MM.1S (cell line): ENCODE measurements around the gene SLC29A3.
A peak's percentile ranks its signal among the peaks of the same experiment; 100 is the strongest.

Source experiments
- DNase-seq: peaks from one replicate; pipeline ENCODE4 v3.0.0-alpha.2; 2015
- H2AFZ ChIP-seq: fragments of 300-600 bp; sonication (generic); 2 replicates; pipeline ENCODE4 v1.6.0; 2016; ENCODE audit warnings: antibody characterized with exemption, low read length
- H3F3A ChIP-seq: fragments of 300-600 bp; sonication (generic); 2 replicates; pipeline ENCODE4 v1.6.1; 2016; ENCODE audit warnings: mild to moderate bottlenecking, antibody characterized with exemption, low read length, moderate library complexity, mixed read lengths; ENCODE audit not compliant: insufficient read depth
- H3K27ac ChIP-seq: fragments of 300-600 bp; sonication (generic); 2 replicates; pipeline ENCODE4 v1.5.1; 2016; ENCODE audit warnings: mild to moderate bottlenecking, low read length
- H3K27me3 ChIP-seq: fragments of 300-600 bp; sonication (generic); replicated peaks from 2 replicates; pipeline ENCODE4 v1.6.0; 2016; ENCODE audit warnings: low read length; ENCODE audit not compliant: insufficient read depth
- H3K36me3 ChIP-seq: fragments of 300-600 bp; sonication (generic); replicated peaks from 2 replicates; pipeline ENCODE4 v1.6.1; 2016; ENCODE audit warnings: mild to moderate bottlenecking, low read length, mixed read lengths; ENCODE audit not compliant: insufficient read depth
- H3K4me1 ChIP-seq: fragments of 300-600 bp; sonication (generic); 2 replicates; pipeline ENCODE4 v1.6.1; 2016; ENCODE audit warnings: low read length, mixed read lengths
- H3K4me2 ChIP-seq: fragments of 300-600 bp; sonication (generic); 2 replicates; pipeline ENCODE4 v1.6.0; 2016; ENCODE audit warnings: low read depth, low read length
- H3K4me3 ChIP-seq: fragments of 300-600 bp; sonication (generic); 2 replicates; pipeline ENCODE4 v1.5.1; 2016; ENCODE audit warnings: low read length, mixed read lengths
- H3K79me2 ChIP-seq: fragments of 300-600 bp; sonication (generic); 2 replicates; pipeline ENCODE4 v1.6.1; 2016; ENCODE audit warnings: mixed run types, low read length, mixed read lengths
- H3K9ac ChIP-seq: fragments of 300-600 bp; sonication (generic); 2 replicates; pipeline ENCODE4 v1.6.1; 2016; ENCODE audit warnings: low read length, mixed read lengths
- H3K9me2 ChIP-seq: fragments of 300-600 bp; sonication (generic); replicated peaks from 2 replicates; pipeline ENCODE4 v1.6.1; 2016; ENCODE audit warnings: mild to moderate bottlenecking, low read length, mixed read lengths; ENCODE audit not compliant: insufficient read depth
- H3K9me3 ChIP-seq: fragments of 300-600 bp; sonication (generic); replicated peaks from 2 replicates; pipeline ENCODE4 v1.6.1; 2016; ENCODE audit warnings: mild to moderate bottlenecking, low read length, mixed read lengths; ENCODE audit not compliant: insufficient read depth
- H4K20me1 ChIP-seq: fragments of 300-600 bp; sonication (generic); 2 replicates; pipeline ENCODE4 v1.6.1; 2016; ENCODE audit warnings: mild to moderate bottlenecking, low read length, moderate library complexity, mixed read lengths; ENCODE audit not compliant: insufficient read depth
- CTCF ChIP-seq: fragments of 300-600 bp; sonication (generic); IDR thresholded peaks from 2 replicates; pipeline ENCODE4 v1.5.1; 2016; ENCODE audit warnings: antibody characterized with exemption, low read length, mixed read lengths
- EZH2 ChIP-seq: fragments of 300-600 bp; sonication (generic); optimal IDR thresholded peaks from 2 replicates; pipeline ENCODE3; 2017; ENCODE audit warnings: low read depth, mild to moderate bottlenecking, antibody characterized with exemption, low read length, mixed read lengths
- EZH2phosphoT487 ChIP-seq: fragments of 300-600 bp; sonication (generic); IDR thresholded peaks from 2 replicates; pipeline ENCODE4 v1.6.1; 2018; ENCODE audit warnings: antibody characterized with exemption, low read length

The SLC29A3 gene

DNA sequence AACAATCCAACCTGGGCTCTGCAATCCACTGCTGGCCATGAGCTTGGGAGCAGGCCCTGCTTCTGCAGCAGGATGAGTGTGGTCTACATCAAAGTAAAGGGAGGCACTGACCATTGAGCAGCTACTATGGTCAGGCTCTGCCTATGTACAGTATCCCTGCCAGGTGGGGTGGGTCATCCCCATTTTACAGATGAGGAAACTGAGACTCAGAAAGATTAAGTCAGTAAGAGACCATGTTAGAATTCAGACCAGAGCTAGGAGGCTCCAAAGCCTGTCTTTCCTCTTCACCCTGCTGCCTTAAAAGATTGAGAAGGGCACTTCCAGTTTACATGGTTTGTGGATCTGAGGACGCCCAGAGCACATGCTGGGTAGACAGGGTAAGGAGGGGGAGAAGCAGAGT is 50.5 kb downstream of the SLC29A3 start:
- no peak for TF ChIP-seq EZH2phosphoT487
- no peak for TF ChIP-seq CTCF
- no peak for TF ChIP-seq EZH2
- H3K27me3 ChIP-seq: no peaks in the 10 kb centered on the region
- H3F3A ChIP-seq: peaks cover 24% of the 10 kb centered on the region

GRCh38 chr10:71370031-71370430 is 51.0 kb downstream of the SLC29A3 start:
- H2AFZ ChIP-seq: no peak overlapping the region
- H3K9ac ChIP-seq: no peak overlapping the region
- H3K9me2 ChIP-seq: no peaks in the 10 kb centered on the region
- H3K79me2 ChIP-seq: no peaks in the 10 kb centered on the region
- H3K36me3 ChIP-seq: no peaks in the 10 kb centered on the region
- TF ChIP-seq EZH2phosphoT487: no peak
- no peak for TF ChIP-seq CTCF
- TF ChIP-seq EZH2: no peak
- no peak overlapping the region for H3K27ac ChIP-seq
- H4K20me1 ChIP-seq: no peaks in the 10 kb centered on the region
- no peak overlapping the region for H3K4me3 ChIP-seq
- no peaks in the 10 kb centered on the region for H3K9me3 ChIP-seq
- H3K4me2 ChIP-seq: no peak overlapping the region
- no peaks in the 10 kb centered on the region for H3K27me3 ChIP-seq
- peaks cover 31% of the 10 kb centered on the region for H3K4me1 ChIP-seq
- no peak for DNase-seq
- H3F3A ChIP-seq: peaks cover 24% of the 10 kb centered on the region

More for the DNA sequence above, 50.5 kb downstream of the SLC29A3 start:
- Histone ChIP-seq H3K79me2 (no peaks in the 10 kb centered on the region), H3K27ac (no peak overlapping the region), H2AFZ (no peak overlapping the region), H3K9me3 (no peaks in the 10 kb centered on the region), H3K4me2 (no peak overlapping the region), H3K9me2 (no peaks in the 10 kb centered on the region), H3K36me3 (no peaks in the 10 kb centered on the region), H4K20me1 (no peaks in the 10 kb centered on the region), H3K4me3 (no peak overlapping the region), H3K4me1 (peaks cover 31% of the 10 kb centered on the region), H3K9ac (no peak overlapping the region)
- no peak for DNase-seq

- Histone ChIP-seq H3K27me3 (no peaks in the 10 kb centered on the region), H3K4me3 (no peak overlapping the region), H4K20me1 (no peaks in the 10 kb centered on the region), H3K27ac (peak overlapping the region; percentile 90; the same call in 1 of the 2 replicates), H3K36me3 (no peaks in the 10 kb centered on the region), H3K9me2 (no peaks in the 10 kb centered on the region), H3K4me1 (peaks cover 34% of the 10 kb centered on the region), H3K9me3 (no peaks in the 10 kb centered on the region), H2AFZ (no peak overlapping the region), H3F3A (peaks cover 24% of the 10 kb centered on the region), H3K9ac (peak overlapping the region; percentile 45; the same call in 1 of the 2 replicates), H3K79me2 (no peaks in the 10 kb centered on the region), H3K4me2 (peak overlapping the region; percentile 50; the same call in 1 of the 2 replicates)
- DNase-seq: peak; percentile 36
- no peak for TF ChIP-seq CTCF
Measured at GRCh38 chr10:71371750-71372166, 52.7 kb downstream of the SLC29A3 start.
